Gastrocnemius medialis (tissue), 4 donors: Measurements from ENCODE around the gene ATXN7L1. TPM values are rescaled to one million over a fixed set of nuclear protein-coding genes. Genes with fewer than 3 reads are reported as not detected.
"Not testable (repeated sequence)": the region's sequence is repeated elsewhere in the genome, so short reads cannot be mapped to it uniquely, and the experiment has no call there.

Experiments
- ATAC-seq, 2 donors: fragments of 150-250 bp; one replicate each; pipeline ENCODE4 v1.9.1; 2016
- DNase-seq, 2 donors: peaks; one replicate each; pipeline ENCODE4 v3.0.0-alpha.2; 2019
- H3K27ac ChIP-seq, 4 donors: fragments of 200-600 bp; sonication (generic); 1 replicate in 1 of 4; 2 replicates in 3 of 4; pipeline ENCODE4 v1.5.1; 2016 to 2018; ENCODE audit warnings: mild to moderate bottlenecking in 2 of 4, moderate library complexity in 1 of 4
- H3K27me3 ChIP-seq, 3 donors: fragments of 200-600 bp; sonication (generic) in 2 of 3; 1 replicate in 1 of 3; 2 replicates in 2 of 3; pipeline versions ENCODE4 v1.5.1 to v1.6.0; 2016 to 2019; ENCODE audit warnings: mild to moderate bottlenecking in 1 of 3, moderate library complexity in 1 of 3
- H3K36me3 ChIP-seq, 2 donors: fragments of 200-600 bp; sonication (generic) in 1 of 2; one replicate each; pipeline ENCODE4 v1.5.1; 2017 to 2018
- H3K4me1 ChIP-seq, 2 donors: fragments of 200-600 bp; sonication (generic) in 1 of 2; one replicate each; pipeline ENCODE4 v1.5.1; 2016 to 2017; ENCODE audit warnings: mild to moderate bottlenecking in 2 of 2
- H3K4me3 ChIP-seq, 4 donors: fragments of 200-600 bp; sonication (generic) in 3 of 4; 1 replicate in 1 of 4; 2 replicates in 3 of 4; pipeline ENCODE4 v1.5.1; 2016 to 2019; ENCODE audit warnings: mild to moderate bottlenecking in 2 of 4
- H3K9me3 ChIP-seq, 3 donors: fragments of 200-600 bp; sonication (generic) in 2 of 3; 1 replicate in 1 of 3; 2 replicates in 2 of 3; pipeline ENCODE4 v1.5.1; 2016 to 2019
- POLR2A ChIP-seq, 2 donors: fragments of 450-650 bp; IDR thresholded peaks; one replicate each; pipeline ENCODE4 v1.6.1; 2017; ENCODE audit warnings: antibody characterized with exemption in 2 of 2, mild to moderate bottlenecking in 2 of 2, moderate library complexity in 2 of 2
- in situ Hi-C, 4 donors: fragments of 200-750 bp; cut with MboI; loops; one replicate each; pipeline versions ENCODE4 v1.15.0 to v1.8.0; 2017; ENCODE audit warnings: low sequenced_read_pairs in 4 of 4
- intact Hi-C: fragments of 100-400 bp; cut with DNase I; formaldehyde crosslinking; loops from one replicate; pipeline ENCODE4 v1.15.1; 2023; ENCODE audit warnings: low total_unique reads
- total RNA-seq, 4 donors: library from RNA; depleted of rRNA; stranded (reverse); fragments of >200 nt; gene quantifications; one replicate each; pipeline versions ENCODE4 v1.1.0 to v1.2.3, GENCODE V29; 2016
- TF ChIP-seq, protein P1 (sequence below), 5 experiments: fragments of 450-650 bp in 3 of 5; fragments of 200-600 bp in 2 of 5; sonication (generic) in 2 of 5; IDR thresholded peaks in 4 of 5; conservative IDR thresholded peaks in 1 of 5; 1 replicate in 4 of 5; 2 replicates in 1 of 5; pipeline ENCODE4 v1.5.1; 2016 to 2019; ENCODE audit warnings: antibody characterized with exemption in 5 of 5, mild to moderate bottlenecking in 3 of 5, moderate library complexity in 3 of 5

ATXN7L1 gene
- total RNA-seq, 4 donors from 2014 or later: 1.6 to 6.6 (median 4.8) TPM

DNA sequence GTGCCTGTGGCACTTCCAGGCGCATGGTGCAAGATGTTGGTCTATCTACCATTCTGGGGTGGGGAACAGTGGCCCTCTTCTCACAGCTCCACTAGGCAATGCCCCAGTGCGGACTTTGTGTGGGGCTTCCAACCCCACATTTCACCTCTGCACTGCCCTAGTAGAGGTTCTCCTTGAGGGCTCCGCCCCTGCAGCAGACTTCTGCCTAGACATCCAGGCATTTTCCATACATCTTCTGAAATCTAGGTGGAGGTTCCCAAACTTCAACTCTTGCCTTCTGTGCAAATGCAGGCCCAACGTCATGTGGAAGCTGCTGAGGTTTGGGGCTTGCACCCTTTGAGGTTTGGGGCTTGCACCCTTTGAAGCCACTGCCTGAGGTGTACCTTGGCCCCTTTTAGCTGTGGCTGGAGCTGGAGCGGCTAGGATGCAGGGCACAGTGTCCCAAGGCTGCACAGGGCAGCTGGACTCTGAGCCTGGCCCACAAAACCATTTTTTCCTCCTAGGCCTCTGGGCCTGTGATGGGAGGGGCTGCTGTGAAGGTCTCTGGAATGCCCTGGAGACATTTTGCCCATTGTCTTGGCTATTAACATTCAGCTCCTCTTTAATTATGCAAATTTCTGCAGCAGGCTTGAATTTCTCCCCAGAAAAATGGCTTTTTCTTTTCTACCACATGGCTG is 164.5 kb downstream of the ATXN7L1 start:
- Histone ChIP-seq H3K36me3 (no peaks in the 10 kb centered on the region), H3K27me3 (no peaks in the 10 kb centered on the region), H3K4me3 (no peak overlapping the region), H3K4me1 (no peaks in the 10 kb centered on the region), H3K9me3 (no peaks in the 10 kb centered on the region), H3K27ac (no peak overlapping the region)
- intact Hi-C loops (no loop called here), in situ Hi-C loops (no loop called here)
- TF ChIP-seq, protein P1, sequence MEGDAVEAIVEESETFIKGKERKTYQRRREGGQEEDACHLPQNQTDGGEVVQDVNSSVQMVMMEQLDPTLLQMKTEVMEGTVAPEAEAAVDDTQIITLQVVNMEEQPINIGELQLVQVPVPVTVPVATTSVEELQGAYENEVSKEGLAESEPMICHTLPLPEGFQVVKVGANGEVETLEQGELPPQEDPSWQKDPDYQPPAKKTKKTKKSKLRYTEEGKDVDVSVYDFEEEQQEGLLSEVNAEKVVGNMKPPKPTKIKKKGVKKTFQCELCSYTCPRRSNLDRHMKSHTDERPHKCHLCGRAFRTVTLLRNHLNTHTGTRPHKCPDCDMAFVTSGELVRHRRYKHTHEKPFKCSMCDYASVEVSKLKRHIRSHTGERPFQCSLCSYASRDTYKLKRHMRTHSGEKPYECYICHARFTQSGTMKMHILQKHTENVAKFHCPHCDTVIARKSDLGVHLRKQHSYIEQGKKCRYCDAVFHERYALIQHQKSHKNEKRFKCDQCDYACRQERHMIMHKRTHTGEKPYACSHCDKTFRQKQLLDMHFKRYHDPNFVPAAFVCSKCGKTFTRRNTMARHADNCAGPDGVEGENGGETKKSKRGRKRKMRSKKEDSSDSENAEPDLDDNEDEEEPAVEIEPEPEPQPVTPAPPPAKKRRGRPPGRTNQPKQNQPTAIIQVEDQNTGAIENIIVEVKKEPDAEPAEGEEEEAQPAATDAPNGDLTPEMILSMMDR (IDR thresholded peaks at IDR 0.05 in 4 of 5, conservative IDR thresholded peaks at IDR 0.05 in 1 of 5): no peak
- no peak for TF ChIP-seq POLR2A (IDR thresholded peaks at IDR 0.05)
- no peak for DNase-seq
- no peak for ATAC-seq

DNA sequence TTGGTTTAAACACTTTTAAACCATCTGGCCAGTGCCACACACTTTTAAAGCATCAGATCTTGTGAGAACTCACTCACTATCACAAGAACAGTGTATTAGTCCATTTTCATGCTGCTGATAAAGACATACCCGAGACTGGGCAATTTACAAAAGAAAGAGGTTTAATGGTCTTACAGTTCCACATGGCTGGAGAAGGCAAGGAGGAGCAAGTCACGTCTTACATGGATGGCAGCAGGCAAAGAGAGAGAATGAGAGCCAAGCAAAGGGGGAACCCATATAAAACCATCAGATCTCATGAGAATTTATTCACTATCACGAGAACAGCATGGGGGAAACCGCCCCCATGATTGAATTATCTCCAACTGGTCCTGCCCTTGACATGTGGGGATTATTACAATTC is 165.7 kb downstream of the ATXN7L1 start:
- H3K36me3 ChIP-seq, ATAC-seq, H3K9me3 ChIP-seq, DNase-seq, H3K27me3 ChIP-seq, H3K4me1 ChIP-seq, H3K4me3 ChIP-seq, intact Hi-C loops, in situ Hi-C loops, H3K27ac ChIP-seq: not testable (repeated sequence)

DNA sequence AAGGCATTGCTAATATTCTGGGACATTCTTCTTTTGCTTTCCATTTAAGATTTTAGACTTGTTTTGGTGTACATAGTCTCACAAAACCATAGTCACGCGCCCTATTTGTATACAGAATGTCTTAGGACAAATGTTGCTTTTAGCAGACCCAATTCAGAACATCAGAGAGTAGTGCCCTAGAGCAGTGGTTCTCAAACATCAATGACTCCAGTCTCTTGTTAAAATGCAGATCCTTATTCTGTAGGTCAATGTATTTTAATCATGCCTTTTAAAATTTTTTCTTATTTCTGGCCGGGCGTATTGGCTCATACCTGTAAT is 167.7 kb downstream of the ATXN7L1 start:
- Histone ChIP-seq H3K27ac (no peak overlapping the region), H3K36me3 (no peaks in the 10 kb centered on the region), H3K4me1 (peaks cover 0 to 4% of the 10 kb centered on the region in 2 donors), H3K9me3 (no peaks in the 10 kb centered on the region), H3K4me3 (no peak overlapping the region), H3K27me3 (no peaks in the 10 kb centered on the region)
- intact Hi-C loops: no loop called here
- no peak for ATAC-seq
- in situ Hi-C loops: no loop called here
- TF ChIP-seq POLR2A (IDR thresholded peaks at IDR 0.05): no peak
- TF ChIP-seq, protein P1 (IDR thresholded peaks at IDR 0.05 in 4 of 5, conservative IDR thresholded peaks at IDR 0.05 in 1 of 5): no peak
- no peak for DNase-seq

DNA sequence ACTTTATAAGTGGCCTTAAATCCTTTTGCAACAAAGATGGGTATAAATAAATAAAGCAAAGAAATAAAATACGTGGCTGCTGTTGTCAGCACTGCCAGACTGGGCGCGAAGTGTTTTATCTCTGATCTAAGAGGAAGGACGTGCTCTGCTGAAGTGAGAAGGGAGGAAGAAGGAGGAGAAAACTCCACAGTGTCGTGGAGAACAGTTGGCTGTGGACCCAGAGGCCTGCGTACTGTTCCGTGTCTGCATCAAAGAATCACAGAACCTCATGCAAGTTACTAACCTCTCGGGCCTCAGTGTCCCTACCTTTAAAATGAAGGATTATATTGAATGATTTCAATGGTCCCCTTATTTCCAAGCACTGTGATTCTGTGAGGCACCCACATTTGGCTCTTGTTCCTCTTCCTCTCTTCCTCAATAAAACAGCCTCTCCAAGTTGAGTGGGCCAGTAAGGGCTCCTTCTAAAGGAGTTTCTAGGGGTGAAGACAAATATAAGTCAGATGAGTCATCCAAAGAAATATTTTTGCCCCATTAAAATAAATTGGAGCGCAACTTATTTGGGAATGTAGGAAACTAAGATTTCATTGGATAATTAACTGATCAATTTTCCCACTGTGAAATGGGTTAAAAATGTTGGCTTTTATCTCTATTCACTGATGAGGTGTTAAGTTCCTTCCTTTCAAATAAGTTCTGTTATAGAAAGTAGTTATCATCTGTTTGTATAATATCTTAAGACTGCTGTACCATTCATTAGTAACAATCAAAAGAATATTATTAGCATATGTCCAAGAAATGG is 168.2 kb downstream of the ATXN7L1 start:
- Histone ChIP-seq H3K9me3 (no peaks in the 10 kb centered on the region), H3K4me1 (peaks cover 0 to 4% of the 10 kb centered on the region in 2 donors), H3K4me3 (no peak overlapping the region), H3K27me3 (no peaks in the 10 kb centered on the region), H3K36me3 (no peaks in the 10 kb centered on the region), H3K27ac (no peak overlapping the region)
- intact Hi-C loops (no loop called here), in situ Hi-C loops (no loop called here)
- DNase-seq (no peak), ATAC-seq (no peak)
- TF ChIP-seq POLR2A (IDR thresholded peaks at IDR 0.05): no peak
- TF ChIP-seq, protein P1 (IDR thresholded peaks at IDR 0.05 in 4 of 5, conservative IDR thresholded peaks at IDR 0.05 in 1 of 5): no peak

DNA sequence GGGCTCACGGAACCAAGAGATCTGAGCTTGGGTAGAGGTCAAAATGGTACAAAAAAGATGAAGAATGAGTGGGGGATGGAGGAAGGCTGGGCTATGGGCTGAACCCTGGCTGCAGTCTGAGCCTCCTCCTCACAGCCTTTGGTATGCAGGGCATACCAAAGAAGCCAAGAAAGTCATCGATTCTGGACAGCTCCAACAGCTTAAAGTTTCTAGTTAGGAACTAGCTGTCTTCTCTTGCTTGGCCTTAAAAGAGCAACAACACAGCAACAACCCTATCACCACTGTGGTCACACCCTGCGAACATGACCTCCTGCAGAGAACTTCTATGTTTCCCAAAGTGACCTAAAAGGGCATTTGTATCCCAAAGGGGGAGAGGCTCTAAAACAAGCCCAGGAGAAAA is 169.0 kb downstream of the ATXN7L1 start:
- no peaks in the 10 kb centered on the region for H3K36me3 ChIP-seq
- in situ Hi-C loops: no loop called here

More for the DNA sequence above, 169.0 kb downstream of the ATXN7L1 start:
- no peak for DNase-seq
- intact Hi-C loops: no loop called here
- Histone ChIP-seq H3K4me1 (peaks cover 0 to 4% of the 10 kb centered on the region in 2 donors), H3K9me3 (no peaks in the 10 kb centered on the region), H3K27me3 (no peaks in the 10 kb centered on the region), H3K4me3 (no peak overlapping the region), H3K27ac (no peak overlapping the region)
- no peak for ATAC-seq
- no peak for TF ChIP-seq POLR2A (IDR thresholded peaks at IDR 0.05)
